ENCODE results near the gene NFE2L2.
"Not testable (repeated sequence)": the region's sequence is repeated elsewhere in the genome, so short reads cannot be mapped to it uniquely, and the experiment has no call there.

NFE2L2 gene

DNA sequence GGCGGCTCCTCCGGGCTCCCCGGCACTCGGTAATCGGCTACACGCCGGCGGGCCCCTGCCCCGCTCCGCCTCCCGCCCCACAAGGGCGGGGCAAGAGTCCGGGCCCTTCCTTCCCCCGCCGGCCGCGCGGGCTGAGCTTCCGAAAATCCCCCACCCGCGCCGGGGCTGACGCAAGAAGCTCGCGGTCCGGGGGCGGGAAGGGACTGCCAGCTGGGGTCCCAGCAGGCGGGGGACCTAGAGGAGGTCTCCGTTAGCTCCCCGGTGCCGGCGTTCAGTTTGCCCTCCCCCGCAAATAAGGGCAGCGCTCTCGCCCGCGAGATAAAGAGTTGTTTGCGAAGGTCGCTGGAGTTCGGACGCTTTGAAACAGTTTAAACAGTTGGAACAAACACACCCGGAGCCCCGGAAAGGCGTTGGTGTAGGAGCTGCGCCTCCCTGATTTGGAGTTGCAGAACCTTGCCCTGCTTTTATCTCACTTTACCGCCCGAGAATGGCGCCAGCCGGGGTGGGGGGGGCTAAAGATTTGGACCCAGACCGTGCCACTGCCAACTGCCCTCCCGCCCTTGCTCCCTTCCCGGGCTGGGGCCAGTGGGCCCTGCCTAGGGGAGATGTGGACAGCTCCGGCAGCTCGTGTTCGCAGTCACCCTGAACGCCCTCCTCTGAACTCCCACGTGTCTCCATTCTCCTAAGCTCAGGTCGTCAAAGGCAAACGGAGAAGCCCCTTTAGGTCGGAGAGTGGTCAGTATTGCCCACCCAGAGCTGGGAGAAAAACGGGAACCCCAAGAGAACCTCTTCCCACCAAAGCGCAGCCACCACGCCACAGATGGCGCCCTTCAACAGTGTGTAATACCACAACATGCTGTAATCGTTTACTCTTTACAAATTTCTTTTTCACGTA lies at the start of gene NFE2L2:
TSS of gene NFE2L2 (minus strand) at position 35 of the 895 bp plus-strand sequence. CDS start 151 bp downstream, outside the sequence.
- DNase-seq (ENCODE audit: low read depth) = peak; percentile 77

DNA sequence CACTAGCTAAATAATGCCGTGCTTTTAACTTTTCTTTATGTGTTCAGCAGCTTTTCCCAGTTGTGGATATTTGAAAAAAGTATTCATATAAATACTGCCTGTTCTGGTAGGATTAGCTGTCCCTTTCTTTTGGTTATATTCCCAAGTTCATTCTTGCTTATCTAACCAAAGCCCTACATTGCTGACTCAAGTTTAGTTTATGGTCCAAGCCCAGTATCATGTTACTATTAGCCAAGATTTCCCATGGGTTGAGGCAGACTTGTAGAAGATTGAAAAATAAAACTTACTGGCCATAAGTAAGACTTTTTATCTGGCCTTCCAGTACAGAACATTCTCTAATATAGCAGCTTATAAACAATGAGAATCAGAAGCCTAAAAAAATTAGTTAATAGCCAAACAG lies 49.7 kb upstream of the NFE2L2 start:
- no peak for DNase-seq (ENCODE audit: low read depth)

DNA sequence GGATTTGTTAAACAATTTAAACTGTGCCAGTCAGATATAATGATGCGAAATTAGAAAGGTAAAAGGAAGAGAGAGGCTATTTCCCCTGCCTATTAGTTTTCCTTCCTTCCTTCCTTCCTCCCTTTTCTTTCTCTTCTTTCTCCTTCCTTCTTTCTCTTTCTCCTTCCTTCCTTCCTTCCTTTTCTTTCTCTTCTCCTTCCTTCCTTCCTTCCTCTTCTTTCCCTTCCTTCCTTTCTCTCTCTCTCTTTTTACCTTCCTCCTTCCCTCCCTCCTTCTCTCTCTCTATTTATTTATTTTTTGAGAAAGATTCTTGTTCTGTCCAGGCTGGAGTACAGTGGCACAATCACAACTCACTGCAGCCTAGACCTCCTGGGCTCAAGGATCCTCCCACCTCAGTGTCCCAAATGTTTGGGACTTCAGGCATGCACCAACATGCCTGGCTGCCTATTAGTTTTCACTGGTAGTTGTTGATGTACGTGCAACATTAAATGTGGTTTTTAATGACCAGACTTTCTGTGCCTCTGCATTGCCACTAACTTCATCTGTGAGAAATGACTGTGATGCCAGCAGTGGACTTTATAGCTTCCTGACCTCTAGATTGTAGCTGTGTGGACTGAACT lies 48.7 kb upstream of the NFE2L2 start:
- no peak for DNase-seq (ENCODE audit: low read depth)

DNA sequence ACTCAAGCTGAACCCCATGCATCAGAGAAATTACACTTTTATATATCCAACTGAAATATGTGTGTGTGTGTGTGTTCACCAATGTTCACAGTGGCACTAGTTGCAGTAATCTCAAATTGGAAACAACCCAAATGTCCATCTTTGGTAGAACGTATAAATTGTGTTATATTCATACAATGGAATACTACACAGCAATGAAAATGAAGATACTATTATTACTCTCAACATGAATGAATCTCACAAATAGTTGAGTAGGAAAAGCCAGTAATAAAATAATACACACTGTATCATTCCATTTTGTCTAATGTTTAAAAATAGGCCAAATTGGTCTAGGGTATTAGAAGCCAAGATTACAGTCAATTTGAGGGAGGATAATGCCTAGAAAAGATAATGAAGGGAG lies 48.0 kb upstream of the NFE2L2 start:
- no peak for DNase-seq (ENCODE audit: low read depth)

- not testable (repeated sequence) for DNase-seq (ENCODE audit: low read depth)
Observed at GRCh38 chr2:177309672-177310309, 45.3 kb upstream of the NFE2L2 start.

DNA sequence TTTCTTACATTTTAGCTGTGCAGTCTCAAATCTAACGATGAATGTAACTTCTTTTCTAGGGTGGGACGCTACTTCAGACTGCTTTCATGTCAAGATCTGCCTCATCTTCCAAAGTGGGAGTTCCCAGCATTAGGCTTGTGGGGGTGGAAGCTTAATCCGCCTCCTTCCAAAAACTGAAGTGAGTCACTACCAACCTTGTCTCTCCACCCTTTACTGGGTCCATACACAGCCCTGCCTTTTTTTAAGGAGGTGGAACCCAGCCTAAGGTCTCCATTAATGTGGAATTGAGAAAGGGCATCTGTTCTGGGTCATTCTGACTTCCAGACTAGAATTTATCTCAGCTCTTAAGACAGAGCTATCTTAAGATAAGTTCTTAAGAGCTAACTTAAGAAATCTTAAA lies 42.0 kb upstream of the NFE2L2 start:
- no peak for DNase-seq (ENCODE audit: low read depth)

- DNase-seq (ENCODE audit: low read depth) = no peak
Observed at GRCh38 chr2:177303939-177304338, 39.4 kb upstream of the NFE2L2 start.

DNA sequence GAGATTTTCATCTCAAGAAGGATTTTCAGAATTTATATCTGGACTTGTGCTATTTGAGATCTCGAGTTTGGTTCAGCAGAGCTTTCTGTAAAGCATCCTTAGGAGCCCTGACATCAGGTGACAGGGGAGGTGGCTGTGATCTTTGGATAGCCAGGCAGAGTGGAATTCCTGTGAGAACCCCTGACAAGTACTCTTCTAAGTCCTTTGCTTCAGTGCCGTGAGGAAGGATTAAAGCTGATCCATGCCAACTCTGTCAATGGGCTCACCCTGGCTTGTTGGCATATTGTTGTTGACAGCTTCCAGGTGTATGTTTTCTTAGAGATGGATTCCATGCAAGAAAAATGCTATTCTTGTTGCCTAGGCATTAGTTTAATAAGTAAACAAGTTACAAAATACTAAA lies 38.0 kb upstream of the NFE2L2 start:
- no peak for DNase-seq (ENCODE audit: low read depth)

DNA sequence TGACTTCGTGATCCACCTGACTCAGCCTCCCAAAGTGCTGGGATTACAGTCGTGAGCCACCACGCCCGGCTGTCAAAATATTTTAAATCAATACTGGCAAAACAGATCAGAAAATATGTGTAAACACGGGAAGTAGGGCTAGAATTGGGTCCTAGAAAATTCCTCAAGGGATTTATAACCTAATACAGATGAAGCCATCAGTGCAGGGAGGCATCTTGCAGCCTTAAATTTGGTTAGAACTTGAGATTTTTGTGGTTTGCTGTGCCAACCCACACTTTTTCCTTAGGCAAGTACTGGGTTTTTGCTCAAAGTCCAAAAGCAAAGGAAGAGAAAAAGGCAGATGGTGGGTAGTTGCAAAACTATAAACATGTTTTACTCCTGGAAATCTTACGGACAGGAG lies 33.7 kb upstream of the NFE2L2 start:
- DNase-seq (ENCODE audit: low read depth) = no peak

GRCh38 chr2:177296040-177296439 lies 31.5 kb upstream of the NFE2L2 start:
- DNase-seq (ENCODE audit: low read depth) = no peak

DNA sequence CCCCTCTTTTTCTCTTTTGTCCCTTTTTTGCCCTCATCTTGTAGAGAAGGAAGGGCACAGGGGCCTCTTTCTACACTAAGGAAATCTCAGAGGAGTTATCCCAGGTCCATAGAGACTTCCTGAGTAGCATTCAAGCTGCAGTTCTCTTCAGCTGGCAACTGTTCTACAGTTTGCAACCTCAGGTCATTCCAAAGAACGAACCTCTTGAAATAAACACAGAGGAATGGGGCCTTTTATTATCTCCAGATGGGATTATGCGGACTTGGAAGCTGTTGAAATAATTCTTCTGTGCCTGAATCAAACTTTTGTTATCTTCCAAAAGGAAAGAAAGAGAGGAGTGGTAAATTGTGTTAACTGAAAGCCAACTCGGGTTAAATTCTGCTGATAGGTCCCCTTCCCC lies 31.0 kb upstream of the NFE2L2 start:
- DNase-seq (ENCODE audit: low read depth) = no peak

- no peak for DNase-seq (ENCODE audit: low read depth)
Observed at GRCh38 chr2:177291701-177292100, 27.2 kb upstream of the NFE2L2 start.

DNA sequence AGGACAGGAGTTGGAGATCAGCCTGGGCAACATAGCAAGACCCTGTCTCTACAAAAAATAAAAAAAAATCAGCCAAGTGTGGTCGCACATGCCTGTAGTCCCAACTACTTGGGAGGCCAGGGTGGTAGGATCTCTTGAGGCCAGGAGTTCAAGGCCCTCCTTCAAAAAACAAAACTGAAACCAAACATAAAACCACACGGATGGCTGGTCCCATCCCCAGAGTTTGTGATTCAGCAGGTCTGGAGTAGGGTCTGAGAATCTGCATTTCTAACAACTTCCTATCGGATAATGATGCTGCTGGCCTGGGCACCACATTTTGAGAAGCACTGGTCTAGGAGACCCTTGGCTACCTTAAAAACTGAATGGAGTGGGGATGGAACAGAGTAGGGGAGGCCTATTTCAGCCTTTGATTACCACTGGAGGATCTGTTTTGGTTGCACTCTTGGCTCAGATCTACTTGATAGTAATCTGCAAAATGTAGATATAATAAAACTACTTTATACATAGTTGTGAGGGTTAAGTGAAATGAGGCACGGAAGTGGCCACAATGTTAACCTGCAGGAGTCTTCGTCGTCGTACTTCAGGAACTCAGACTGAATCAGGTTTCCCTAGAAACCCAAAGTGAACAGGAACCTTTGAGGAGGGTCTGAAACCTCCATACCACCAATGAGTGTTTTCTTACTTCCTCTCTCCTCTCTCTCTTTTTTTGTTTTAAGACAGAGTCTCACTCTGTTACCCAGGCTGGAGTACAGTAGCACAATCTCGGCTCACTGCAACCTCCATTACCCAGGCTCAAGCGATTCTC lies 25.5 kb upstream of the NFE2L2 start:
- DNase-seq (ENCODE audit: low read depth) = no peak

DNA sequence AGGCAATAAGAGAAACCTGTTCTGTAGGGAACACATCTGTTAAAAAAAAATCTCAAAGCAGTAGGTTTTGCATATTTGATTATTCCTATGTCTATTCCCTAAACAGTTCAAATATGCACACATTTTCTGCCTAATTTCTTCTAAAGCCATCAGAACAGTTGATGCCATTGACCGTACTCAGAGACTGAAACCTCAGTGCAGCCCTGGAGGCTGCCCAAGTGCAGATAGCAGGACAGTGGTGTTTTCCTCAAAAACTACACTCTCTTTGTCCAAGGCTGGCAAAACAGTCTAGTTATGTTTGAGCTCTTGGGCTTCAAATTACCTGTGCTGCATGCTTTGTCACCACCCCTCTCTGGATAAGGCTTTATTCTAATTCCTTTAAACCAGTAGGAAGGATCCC lies 23.3 kb upstream of the NFE2L2 start:
- DNase-seq (ENCODE audit: low read depth) = no peak

DNA sequence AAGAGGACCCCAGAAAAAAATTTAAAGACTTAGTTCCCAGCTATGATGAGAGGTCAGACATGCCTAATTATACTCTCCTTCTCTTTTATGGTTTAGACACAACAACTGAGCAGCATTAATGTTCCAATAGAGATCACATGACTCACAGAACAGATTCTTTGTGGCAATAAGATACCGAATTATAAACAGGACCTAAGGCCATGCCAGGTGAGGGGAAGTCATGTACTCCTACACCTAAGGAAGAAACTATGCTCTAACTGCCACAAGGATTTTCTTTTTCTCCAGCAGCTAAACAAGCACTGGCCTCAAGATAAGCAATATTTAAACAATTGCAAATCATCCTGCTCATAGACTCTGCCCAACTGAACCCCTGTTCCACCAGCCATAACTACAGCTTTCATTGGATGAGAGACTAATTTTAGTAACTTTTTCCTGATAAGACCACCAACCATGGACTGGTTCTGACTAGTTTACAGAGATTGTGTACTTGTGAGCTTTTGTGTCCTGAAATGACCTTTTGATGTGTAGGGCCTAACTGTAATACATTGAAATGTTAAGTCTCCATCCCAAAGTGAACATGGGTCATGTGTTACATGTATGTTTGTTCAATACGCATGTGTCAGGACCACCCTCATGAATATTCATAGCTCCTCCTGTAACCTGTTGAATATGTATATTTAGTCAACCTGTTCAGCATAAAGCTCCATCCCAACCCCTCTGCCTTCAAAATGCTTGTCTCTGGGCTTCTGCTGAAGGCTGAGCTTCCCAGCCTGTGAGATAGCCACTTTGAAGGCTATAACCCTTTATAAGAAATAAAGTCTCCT lies 21.6 kb upstream of the NFE2L2 start:
- DNase-seq (ENCODE audit: low read depth) = no peak

DNA sequence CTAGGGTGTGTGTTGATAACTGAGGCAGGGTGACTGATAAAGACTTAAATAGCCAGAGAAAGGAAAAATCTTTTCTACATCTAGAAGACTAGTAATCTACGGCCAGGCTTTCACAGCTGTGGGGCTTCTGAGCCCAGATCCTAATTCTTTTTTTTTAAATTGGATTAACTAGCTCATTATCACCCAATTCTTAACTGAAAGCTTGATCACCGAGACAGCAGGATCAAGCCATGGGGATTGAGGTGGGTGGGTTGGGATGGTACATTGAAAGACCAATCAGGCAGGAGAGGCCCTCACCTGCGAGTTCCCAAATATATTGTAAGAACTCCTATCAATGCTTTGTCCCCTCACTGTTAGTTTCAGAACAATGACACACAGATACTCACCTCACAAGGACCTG lies 20.0 kb upstream of the NFE2L2 start:
- no peak for DNase-seq (ENCODE audit: low read depth)

DNA sequence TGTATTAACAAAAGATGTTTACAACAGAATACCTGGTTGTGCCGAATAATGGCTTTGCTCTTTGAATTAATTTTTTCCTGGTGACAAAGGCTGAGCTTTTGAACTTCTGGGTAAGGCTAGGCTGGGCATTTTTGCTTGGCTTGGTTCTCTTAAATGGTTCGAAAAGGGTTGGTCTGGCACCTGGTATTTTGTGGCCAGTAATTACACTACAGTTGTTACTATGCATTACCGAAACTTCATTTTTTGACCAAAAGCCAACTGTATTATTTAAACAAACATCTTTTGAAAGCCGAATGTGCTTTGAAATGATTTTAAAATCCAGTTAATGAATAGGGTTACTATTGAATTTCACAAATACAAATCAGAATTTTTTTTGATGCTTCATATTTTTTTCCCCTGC lies 19.4 kb upstream of the NFE2L2 start:
- no peak for DNase-seq (ENCODE audit: low read depth)

DNA sequence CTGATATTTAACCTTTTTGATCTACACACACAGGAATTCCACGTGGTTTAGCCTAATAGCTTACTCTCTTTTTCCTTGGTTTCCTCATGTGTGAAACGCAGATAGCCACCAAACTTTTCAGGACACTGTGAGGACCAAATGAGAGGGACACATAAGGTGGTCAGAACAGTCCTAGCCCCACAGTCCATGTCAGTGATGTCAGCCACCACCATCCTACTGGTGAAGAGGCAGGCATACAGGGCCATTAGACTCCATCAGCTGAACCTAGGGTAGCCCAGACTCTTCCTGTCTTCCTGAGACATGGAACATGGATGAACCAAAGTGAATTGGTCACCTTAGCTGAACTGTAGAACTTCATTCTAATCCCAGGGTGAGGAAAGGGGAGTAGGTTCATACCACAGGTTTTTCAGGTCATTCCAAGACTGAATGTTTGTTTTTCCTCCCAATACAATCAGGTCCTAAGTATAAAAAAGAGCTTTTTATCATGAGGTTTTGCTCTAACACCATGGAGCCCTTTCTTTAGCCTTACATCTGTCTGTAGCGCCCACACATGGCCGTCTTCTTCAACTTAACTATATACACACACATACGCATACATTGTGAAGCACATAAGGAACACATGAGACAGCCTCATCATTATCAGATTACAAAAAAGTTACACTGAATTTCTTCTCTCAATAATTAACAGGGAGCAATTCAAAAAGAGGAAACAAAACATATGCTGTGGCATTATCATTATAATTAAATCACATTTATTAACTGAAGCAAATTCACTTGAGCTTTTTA lies 18.5 kb upstream of the NFE2L2 start:
- no peak for DNase-seq (ENCODE audit: low read depth)

DNA sequence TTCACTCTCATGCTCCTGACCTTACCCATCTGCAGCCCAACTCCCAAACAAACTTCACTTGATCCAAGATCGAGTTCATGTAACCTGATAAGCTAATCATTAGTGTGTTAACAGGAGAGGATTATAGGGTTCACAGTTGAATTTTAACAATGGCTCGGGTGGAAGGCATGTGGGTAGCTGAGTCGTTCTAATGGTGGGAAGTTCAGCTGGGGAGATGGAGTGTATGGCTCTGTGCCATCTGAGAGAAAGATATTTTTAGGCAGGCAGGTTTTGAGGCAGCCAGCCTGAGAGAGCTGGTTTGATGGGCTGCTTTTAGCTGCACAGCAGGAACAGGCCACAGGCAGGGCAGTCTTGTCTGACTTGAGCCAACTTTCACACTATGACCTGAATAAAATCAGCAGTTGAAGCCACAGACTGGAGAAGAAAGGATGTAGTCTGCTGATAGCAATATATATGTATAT lies 17.7 kb upstream of the NFE2L2 start:
- no peak for DNase-seq (ENCODE audit: low read depth)

GRCh38 chr2:177281400-177282180 lies 17.1 kb upstream of the NFE2L2 start:
- DNase-seq (ENCODE audit: low read depth) = peak; percentile 79

Measured in CMK (cell line).